ENCODE data around the gene CDC14C. TPM values are rescaled to one million over a fixed set of nuclear protein-coding genes. Genes with fewer than 3 reads are reported as not detected.

CDC14C gene
- total RNA-seq, result not detected

DNA sequence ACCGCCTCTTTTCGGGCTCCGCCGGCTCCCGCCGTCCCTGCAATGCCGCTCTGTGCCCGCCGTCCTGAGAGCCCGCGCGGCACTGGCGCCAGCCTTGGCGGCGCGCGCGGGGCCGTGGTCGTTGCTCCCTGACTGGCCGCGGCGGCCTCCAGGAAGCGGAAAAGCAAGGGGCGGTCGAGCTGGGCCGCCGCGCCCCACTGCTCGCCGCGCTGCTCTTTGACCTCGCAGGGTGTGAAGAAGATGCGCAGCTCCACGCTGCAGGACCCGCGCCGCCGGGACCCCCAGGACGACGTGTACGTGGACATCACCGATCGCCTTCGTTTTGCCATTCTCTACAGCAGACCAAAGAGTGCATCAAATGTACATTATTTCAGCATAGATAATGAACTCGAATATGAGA is at the start of gene CDC14C:
Gene CDC14C (plus strand): TSS at position 115 of the 400 bp plus-strand sequence. CDS start 126 bp downstream, at position 241.
- no peak for ATAC-seq (ENCODE audit: low FRiP score)

DNA sequence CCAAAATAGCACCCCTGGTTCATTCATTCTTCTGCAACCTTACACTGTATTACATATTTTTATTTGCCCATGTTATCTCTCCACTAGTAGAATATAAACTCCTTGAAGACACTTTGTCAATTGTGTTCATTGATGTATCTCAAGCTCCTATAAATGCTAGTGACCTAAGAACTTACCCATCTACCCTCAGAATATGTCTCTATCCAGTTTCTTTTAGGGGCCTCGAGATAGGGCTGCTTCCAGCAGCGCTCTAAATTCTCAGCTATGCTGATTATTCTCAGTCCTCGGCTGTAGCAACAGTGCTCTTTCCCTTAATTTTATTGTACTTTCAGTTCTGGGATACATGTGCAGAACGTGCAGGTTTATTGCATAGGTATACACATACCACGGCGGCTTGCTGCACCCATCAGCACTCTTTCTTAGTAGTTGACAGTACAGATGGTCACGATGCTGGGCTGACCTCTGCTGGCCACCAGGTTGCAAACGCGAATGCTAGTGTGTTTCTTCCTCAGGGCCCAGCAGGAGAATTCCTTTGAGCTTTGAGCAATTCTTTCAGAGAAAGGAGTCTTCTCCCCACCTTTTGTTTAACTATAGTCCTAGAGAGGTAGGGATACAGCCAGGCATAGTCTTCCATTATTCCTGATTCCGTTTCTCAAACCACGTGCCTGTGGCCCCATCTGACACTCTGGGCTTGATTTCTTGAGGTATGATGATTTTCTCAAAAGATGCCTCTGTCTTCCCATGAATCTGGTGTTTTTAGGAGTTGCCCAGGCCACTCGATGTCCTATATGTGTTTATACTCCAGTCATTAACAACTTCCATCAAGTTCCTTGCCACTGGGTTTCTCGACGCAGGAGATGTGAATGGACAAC is 49.1 kb upstream of the CDC14C start:
- DNase-seq (ENCODE audit: low spot score) (no peak), ATAC-seq (ENCODE audit: low FRiP score) (peak; percentile 66)
- TF ChIP-seq CTCF (IDR thresholded peaks at IDR 0.05), result no peak

More for the DNA sequence above, at the start of gene CDC14C:
- no peak for TF ChIP-seq CTCF (IDR thresholded peaks at IDR 0.05)
- no peak for DNase-seq (ENCODE audit: low spot score)

DNA sequence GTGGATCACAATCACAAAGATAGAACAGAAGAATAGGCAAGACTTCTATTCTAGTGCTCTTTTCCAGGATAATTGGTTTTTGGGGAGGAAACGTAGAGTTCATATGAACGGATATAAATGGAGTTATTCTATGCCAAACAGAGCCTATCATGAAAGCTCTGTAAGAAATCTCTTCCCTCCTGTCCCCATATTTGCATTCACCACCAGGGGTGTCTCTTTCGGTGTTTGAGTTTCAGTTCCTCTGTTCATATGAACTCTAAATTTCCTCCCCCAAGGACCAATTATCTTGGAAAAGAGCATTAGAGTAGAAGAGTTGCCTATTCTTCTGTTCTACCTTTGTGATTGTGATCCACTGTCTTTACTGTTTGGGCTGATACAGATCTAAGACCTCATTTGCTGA is 48.3 kb upstream of the CDC14C start:
- ATAC-seq (ENCODE audit: low FRiP score), result no peak
- no peak for TF ChIP-seq CTCF (IDR thresholded peaks at IDR 0.05)
- no peak for DNase-seq (ENCODE audit: low spot score)

DNA sequence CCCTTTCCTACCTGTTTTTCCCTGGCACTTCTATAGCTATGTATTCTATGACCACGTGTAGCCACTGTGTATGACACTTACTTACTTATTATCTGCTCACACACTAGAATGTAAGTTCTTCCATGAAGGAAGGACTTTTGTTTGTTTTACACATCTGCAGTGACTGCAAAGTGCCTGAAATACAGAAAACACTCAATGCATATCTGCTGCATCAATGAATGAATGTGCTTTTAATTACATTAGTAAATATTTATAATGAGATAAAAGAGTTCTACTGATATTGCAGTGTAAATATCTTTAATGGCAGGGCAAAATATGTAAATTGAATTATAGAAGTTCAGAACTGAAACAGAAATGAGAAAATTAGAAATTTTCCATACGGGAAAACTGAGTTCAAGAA is 43.5 kb upstream of the CDC14C start:
- ATAC-seq (ENCODE audit: low FRiP score) (no peak), DNase-seq (ENCODE audit: low spot score) (no peak)
- no peak for TF ChIP-seq CTCF (IDR thresholded peaks at IDR 0.05)

- DNase-seq (ENCODE audit: low spot score) (no peak), ATAC-seq (ENCODE audit: low FRiP score) (no peak)
- no peak for TF ChIP-seq CTCF (IDR thresholded peaks at IDR 0.05)
Observed at GRCh38 chr7:48887500-48887899, 36.8 kb upstream of the CDC14C start.

GRCh38 chr7:48894574-48894973 is 29.8 kb upstream of the CDC14C start:
- no peak for DNase-seq (ENCODE audit: low spot score)
- TF ChIP-seq CTCF (IDR thresholded peaks at IDR 0.05), result no peak
- ATAC-seq (ENCODE audit: low FRiP score), result no peak

- DNase-seq (ENCODE audit: low spot score) (no peak), ATAC-seq (ENCODE audit: low FRiP score) (no peak)
- no peak for TF ChIP-seq CTCF (IDR thresholded peaks at IDR 0.05)
Observed at GRCh38 chr7:48899932-48900331, 24.4 kb upstream of the CDC14C start.
